NB4 (cell line): Measurements from ENCODE around the gene CAND2.

Experiments
- TF ChIP-seq, protein P1 (sequence below): IDR thresholded peaks from one replicate; pipeline ENCODE4 v1.5.1; 2012; ENCODE audit warnings: low read depth, low read length
- TF ChIP-seq, protein P2 (sequence below): IDR thresholded peaks from 2 replicates; pipeline ENCODE4 v1.6.1; 2011; ENCODE audit warnings: low read depth, low read length

DNA sequence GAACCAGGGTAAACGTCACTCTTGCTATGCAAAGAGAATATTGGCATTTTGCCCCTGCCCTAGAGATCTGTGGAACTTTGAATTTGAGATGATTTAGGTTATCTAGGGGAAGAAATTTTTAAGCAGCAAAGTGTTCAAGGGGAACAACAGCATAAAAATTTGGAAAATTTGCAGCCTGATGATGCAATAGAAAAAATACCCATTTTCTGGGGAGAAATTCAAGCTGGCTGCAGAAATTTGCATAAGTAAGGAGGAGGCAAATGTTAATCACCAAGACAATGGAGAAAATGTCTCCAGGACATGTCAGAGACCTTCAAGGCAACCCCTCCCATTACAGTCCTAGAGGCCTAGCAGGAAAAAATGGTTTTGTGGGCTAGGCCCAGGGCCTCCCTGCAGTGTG, 49.3 kb downstream of the CAND2 start:
- TF ChIP-seq, protein P1, sequence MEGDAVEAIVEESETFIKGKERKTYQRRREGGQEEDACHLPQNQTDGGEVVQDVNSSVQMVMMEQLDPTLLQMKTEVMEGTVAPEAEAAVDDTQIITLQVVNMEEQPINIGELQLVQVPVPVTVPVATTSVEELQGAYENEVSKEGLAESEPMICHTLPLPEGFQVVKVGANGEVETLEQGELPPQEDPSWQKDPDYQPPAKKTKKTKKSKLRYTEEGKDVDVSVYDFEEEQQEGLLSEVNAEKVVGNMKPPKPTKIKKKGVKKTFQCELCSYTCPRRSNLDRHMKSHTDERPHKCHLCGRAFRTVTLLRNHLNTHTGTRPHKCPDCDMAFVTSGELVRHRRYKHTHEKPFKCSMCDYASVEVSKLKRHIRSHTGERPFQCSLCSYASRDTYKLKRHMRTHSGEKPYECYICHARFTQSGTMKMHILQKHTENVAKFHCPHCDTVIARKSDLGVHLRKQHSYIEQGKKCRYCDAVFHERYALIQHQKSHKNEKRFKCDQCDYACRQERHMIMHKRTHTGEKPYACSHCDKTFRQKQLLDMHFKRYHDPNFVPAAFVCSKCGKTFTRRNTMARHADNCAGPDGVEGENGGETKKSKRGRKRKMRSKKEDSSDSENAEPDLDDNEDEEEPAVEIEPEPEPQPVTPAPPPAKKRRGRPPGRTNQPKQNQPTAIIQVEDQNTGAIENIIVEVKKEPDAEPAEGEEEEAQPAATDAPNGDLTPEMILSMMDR, result no peak
- TF ChIP-seq, protein P2, sequence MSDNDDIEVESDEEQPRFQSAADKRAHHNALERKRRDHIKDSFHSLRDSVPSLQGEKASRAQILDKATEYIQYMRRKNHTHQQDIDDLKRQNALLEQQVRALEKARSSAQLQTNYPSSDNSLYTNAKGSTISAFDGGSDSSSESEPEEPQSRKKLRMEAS, result no peak
